Stimulated activated naive CD4-positive, alpha-beta T cell (primary cell): ENCODE data around the gene MAMDC2.

ENCODE experiments used
- DNase-seq, 6 experiments: peaks; one replicate each; lab custom pipeline; 2025; lab: John Stamatoyannopoulos, UW

The MAMDC2 gene, protein sequence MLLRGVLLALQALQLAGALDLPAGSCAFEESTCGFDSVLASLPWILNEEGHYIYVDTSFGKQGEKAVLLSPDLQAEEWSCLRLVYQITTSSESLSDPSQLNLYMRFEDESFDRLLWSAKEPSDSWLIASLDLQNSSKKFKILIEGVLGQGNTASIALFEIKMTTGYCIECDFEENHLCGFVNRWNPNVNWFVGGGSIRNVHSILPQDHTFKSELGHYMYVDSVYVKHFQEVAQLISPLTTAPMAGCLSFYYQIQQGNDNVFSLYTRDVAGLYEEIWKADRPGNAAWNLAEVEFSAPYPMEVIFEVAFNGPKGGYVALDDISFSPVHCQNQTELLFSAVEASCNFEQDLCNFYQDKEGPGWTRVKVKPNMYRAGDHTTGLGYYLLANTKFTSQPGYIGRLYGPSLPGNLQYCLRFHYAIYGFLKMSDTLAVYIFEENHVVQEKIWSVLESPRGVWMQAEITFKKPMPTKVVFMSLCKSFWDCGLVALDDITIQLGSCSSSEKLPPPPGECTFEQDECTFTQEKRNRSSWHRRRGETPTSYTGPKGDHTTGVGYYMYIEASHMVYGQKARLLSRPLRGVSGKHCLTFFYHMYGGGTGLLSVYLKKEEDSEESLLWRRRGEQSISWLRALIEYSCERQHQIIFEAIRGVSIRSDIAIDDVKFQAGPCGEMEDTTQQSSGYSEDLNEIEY

DNA sequence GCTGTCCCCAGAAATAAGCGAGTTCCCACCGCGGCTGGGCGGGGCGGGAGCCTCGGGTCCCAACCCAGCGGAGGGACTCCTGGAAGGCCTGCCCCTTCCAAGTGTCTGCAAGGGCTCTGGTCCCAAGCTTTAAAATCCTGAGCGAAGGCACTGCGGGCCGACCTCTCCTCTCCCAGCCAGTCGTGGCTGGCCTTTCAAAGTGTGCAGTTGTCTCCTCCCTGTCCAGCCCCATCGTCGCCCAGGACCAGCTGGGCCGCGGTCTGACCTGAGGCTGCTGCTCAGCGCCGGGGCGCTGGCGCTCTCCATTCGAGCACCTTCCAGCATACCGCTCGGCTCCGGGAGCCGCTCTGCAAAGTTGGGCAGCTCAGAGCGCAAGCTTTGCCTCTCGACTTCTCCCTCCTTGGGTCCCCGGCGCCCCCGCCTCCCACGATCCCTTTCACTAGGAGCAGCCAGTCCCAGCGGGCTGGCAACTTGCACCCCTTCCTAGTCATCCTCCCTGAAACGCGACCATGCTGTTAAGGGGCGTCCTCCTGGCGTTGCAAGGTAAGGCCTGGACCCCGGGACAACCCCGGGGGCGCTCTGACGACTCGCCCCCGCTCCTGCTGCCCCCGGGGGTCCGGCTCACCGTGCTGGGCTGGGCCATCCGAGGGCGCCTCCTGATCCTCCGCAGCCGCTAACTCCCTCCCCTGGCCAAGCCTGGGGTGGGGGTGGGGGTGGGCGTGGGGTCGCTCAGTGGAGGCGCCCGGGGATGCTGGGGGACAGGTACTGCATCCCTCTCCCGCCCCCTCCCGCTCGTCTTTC lies at the start of gene MAMDC2:
Gene MAMDC2 (plus strand): TSS at position 160 of the 801 bp plus-strand sequence. CDS start 350 bp downstream, at position 510.
- no peak for DNase-seq

DNA sequence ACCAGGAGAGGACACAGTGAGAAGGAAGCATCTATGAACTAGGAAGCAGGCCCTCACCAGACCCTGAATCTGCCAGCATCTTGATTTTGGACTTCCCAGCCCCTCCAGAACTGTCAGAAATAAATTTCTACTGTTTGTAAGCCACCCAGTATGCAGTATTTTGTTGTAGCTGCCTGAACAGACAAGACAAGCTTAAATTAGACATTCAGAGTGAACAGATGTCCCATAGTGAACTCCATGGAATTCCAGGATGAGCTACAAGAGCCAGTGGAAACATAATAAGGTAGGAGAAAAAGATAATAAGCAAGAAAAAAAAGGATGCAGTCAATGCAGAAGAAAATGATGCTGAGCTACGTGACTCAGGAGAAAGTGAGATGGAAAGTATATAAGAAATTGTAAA lies 47.8 kb upstream of the MAMDC2 start:
- DNase-seq, result no peak

DNA sequence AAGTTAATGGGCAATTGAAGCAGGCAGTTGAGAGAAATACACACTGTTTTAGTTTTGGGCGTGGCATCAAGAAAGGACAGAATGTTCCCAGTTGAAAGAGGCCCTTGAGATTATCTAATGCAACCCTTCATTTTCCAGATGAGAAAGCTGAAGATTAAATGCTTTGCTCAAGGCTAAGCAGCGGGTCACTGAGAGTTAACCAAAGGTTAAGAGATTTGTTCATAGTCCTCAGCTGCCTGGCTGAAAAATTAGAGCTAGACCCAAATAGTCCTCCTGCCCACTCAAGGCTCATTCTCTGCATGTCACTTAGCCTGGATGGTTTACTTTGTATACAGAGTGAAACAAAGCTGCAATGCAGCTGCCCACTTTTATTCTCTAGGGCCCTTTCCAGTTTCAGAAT lies 46.7 kb upstream of the MAMDC2 start:
- no peak for DNase-seq

DNA sequence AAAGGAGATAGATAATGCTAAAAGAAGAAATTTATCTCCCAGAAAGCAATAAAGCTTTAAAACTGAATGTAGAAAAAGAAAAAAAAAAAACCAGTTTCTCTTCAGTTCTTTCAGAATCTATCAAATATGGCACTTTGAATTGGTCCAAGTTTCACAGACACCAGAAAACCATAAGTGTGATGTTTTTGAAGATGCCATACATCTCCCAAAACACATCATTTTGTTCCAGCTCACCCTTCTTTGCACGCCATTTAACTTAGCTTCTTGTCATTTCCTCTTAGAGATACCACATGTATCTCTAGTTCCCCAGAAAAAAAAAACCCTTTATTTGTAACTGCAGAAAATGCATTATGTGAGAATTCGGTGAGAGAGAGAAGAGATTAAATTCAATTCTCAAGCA lies 46.1 kb upstream of the MAMDC2 start:
- no peak for DNase-seq

DNA sequence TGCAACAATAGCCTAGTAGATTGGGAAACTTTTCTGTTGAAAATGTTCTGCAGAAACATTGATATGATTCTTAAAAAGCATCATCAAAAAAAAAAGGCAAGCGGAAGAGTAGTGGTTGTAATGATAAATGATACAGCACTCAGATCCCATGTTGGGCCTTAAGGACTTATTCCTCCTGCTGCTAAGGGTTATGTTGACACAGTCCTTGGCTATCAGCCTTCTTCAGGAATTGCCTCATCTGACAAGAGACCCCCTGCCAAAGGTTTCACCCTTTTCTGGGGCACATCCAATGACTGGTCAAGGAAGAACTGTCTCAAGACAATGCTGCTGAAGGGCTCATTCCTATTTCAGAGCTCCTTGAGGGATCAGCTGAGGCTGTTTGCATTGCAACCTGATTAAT lies 44.3 kb upstream of the MAMDC2 start:
- no peak for DNase-seq

DNA sequence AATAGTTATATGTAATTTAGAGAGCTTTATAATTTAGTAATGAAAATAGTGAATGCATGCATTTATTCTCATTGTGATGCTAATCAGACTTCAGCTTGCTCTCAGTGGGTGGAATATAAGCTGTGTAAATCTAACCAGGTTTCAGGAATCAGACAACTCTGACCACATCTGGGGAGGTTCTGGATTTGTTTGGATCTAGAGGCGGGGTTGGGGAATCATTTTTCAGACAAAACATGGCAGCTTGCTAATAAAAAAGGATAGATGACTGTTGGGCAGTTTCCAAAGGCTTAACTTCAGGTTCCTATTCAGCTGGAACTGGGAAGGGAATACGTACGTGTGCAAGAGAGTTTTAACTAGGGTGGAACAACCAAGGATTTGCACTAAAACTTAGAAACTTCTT lies 43.2 kb upstream of the MAMDC2 start:
- no peak for DNase-seq

DNA sequence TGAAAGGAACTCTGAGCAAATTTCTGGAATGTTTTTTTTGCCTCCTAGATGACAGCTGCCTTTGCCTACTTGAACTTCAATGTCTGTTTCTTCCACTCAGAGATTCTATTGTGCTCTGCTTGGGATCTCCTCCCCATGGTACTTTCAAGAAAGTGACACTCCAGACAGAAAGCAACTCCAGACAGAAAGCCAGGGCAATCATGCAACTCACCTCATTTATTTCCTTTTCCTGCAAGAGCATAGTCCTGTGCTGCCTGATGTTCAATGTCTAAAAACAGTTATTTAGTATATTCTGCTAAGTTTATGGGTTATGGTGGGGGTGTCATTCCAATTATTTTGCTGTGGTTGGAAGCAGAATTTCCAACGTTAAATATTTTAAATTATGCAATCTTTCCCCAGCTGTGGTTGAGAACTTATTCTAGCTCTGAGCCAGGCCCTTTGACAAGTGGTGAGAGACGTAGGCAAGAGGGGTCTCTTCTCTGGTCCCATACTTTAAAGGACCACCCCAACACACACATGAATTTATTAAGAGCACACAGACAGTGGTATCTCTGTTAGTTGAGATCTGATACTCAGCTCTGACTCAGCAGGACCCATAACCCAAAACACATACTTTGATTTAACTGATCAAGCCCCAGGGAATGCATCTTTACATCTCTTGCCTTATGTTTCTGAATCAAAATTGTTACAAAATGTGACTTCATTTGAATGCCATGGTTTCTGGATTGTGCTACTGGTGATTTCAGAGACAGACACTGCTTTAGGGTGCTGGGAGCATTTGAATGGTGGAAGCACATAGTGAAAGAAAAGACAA lies 39.5 kb upstream of the MAMDC2 start:
- DNase-seq, result no peak

DNA sequence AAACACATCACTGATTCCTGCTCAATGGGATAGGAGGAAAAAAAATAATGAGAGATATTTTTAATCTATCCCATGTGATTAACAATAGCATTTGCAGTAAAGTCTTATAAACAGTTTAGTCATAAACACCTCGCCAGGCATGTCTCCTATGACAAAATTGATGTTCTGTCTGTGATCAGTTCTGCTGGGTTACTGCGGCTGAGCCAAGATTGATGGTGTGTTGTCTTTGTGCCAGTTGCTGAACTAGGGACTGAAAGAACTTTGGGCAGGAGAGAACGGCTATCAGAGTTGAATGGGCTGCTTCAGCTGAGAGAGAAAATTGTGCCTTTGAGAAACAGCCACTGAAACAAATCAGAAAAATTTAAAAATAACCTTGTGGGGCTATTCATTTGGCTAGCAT lies 37.3 kb upstream of the MAMDC2 start:
- DNase-seq, result no peak

DNA sequence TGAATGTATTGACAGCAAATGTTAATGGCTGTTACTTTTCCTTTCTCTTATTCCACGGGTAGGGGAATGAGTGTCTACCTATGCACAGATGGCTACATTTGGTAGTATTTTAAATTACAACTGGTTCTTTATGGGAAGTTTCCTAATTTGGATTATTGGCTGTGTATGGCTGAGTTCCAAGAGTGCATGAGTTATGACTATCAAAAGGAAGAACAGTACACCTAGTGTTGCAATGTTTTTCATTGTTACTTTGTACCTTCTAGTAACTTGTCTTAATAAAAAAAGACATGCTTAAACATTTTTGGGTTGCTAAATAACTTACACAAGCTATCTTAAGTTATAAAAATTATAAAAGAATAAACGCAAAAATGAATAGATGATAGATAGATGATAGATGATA lies 35.8 kb upstream of the MAMDC2 start:
- DNase-seq, result no peak

DNA sequence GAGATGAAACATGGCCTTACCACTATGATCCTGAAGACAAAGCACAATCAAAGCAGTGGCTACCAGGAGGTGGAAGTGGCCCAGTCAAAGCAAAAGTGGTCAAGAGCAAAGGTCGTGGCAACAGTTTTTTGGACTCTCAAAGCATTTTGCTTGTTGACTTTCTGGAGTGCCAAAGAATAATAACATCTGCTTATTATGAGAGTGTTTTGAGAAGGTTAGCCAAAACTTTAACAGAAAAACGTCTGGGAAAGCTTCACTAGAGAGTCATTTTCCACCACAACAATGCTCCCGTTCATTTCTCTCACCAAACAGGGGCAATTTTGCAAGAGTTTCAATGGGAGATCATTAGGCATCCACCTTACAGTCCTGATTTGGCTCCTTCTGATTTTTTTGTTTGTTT lies 33.6 kb upstream of the MAMDC2 start:
- no peak for DNase-seq

DNA sequence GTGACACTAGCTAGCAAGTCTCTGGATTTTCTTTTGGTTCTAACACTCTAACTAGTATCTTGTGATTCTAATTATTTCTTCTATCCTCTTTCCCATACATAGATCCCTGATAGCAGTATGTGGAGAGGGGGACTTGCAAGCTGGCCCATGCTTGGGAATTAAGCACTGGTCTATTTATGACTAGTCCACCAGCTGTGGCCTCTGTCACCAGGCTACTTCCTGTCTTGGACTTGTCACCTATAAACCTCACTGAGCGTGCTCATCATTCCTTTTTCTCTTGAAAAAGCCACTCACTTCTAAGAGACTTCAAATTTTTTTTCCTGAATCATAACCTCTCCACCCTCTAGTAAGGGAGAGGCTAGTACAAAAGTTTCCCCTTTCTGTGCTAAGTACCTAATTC lies 32.3 kb upstream of the MAMDC2 start:
- DNase-seq, result no peak

DNA sequence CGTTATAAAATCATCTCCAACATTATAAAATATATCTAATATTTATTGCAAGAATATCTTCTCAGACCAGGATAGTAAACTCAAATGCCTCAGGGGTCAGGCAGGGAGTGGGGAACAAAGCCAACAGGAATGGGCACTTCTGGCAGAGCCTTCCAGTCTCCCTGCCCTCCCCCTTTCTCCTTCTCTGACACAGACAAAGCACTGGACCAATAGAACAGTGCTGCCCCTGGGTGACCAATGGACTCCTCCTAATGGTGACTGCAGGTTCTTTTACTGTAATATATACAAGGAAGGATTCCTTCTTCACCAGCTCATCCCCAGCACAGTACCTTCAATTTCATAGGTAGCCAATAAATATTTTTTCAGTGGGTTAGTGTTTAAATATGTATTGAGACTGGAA lies 31.1 kb upstream of the MAMDC2 start:
- DNase-seq, result no peak

DNA sequence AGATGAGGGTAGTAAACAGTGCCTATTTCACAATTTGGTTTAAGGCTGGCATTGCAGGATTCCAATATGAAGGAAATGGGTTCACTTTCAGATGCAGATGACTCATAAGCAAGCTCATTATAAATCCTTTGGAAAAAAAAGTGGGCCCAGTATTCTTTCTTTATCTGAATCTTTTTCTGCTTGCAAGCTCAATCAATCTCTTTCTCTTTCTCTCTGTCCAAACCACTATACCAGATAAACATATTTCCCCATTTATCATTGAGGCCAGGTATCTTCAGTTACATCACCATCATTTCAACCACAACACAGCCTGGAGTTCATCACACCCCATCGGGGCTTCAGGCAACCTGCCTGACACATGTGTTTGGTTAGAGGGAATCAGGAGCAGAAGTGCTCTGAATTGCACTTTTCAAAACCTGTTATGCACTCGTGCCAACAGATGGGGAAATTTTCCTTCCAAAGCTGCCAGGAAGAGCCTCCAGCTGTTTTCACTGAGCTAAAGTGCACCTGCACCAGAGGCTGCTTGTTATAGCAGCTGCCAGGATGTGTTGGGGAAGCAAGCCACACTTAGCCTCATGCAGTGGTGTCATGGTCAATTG lies 30.0 kb upstream of the MAMDC2 start:
- DNase-seq, result no peak

DNA sequence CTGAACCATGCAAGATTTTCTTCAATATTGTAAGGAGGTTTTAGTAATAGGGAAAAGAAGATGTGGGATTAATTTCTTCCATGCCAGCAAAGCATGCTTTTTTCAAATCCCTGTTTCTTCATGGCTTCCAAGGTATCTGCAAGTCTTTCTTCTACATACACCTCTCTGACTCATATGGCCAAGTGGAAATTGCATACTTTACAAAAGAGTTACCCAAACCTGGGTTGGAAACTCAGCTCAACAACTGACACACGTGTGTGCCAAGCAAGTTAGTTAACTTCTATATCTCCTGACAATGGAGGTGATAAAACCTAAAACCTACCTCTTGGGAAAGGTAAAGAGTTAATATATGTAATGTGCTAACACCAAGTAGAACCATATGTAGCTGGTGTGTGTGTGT lies 28.5 kb upstream of the MAMDC2 start:
- DNase-seq, result no peak

DNA sequence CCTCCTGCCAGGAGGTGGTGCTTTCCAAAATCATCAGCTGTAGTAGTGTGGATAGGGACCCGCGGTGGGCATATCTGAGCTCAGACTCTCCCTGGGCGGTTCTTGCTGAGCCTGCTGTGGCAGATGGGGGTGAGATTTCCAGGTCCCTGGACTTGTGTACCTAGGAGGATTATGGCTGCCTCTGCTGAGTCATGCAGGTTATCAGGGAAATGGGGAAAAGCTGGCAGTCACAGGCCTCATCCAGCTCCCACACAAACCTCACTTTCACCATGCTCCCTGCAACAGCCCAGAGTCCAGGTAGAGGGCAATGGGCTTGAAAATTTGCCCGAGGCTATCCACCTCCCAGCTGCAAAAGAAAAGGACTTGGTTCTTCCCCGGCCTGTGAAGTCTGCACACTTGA lies 23.4 kb upstream of the MAMDC2 start:
- no peak for DNase-seq

DNA sequence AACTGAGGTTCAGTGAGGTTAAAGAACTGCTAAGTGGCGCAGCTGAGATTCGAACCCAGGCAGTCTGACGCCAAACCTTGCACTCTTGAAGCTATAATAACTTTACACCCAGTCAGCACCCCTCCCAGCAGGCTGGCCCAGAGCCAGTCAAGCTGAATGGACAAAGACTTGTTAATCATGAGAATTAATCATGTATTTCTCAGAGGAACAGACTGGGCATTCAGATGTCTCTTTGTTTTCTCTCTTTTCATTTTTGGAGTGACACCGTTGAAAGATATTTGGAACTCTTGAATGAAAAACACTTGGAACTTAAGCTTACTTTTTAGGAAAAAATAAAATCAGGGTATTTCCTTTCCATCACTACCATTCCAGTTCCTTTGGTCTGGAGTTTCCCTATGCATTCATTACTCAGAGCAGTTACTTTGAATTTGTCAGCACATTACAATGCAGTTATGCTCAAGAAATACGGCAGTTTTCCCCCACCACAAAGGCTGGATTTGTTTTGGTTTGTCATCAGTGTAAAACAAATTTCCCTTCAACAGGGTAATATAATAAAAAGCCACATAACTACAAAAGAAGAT lies 22.6 kb upstream of the MAMDC2 start:
- no peak for DNase-seq

DNA sequence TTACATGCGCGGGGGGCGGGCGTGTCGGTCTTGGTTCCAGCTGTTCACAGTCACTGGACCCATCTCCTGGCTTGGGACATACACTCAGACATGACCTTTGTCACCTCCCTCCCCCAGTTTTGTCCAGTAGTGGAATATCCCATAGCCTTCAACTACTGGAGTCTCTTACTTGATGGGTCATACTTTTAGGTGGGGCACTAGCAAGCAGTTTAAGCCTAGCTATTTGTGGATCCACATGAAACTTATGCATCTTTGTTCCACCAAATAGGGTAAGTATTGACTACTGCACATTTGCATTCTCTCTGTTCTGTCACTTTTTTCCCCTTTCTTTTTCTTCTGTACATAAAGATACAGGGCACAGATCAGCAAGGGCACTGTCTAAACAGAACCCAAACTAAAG lies 15.4 kb upstream of the MAMDC2 start:
- no peak for DNase-seq

DNA sequence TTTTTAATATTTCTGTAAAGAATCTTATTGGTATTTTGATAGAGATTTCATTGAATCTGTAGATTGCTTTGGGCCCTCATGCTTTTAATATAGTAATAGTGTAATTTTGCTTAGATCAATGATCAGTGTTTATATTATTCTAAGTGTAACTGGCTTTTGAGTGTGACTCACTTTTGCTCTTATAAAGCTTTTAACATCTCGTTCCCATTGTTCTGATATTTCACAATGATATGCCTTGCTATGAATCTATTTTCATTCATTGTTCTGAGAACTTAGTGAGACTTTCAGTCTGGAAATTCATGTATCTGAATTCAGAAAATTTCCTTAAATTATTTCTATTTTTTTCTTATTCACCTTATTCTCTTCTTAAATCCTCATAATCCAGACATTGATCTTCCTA lies 13.5 kb upstream of the MAMDC2 start:
- DNase-seq, result no peak

DNA sequence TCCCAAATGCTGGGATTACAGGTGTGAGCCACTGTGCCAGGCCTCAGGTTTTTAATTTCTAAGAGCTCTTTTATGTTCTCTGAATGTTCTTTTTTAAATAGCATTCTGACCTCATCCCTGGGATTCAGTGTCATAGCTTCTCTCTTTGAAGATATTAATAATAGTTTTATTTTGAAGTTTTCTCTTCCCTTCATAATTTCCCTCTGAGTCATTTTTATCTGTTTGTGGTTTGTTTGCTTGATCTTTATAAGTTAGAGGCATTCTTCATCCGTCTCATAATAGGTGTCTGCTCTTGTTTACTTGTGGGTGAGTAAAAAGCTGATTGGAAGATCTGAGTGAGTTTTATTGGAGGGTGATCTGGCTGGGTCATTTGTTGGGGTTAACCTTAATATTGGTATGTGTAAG lies 12.5 kb upstream of the MAMDC2 start:
- DNase-seq, result no peak

DNA sequence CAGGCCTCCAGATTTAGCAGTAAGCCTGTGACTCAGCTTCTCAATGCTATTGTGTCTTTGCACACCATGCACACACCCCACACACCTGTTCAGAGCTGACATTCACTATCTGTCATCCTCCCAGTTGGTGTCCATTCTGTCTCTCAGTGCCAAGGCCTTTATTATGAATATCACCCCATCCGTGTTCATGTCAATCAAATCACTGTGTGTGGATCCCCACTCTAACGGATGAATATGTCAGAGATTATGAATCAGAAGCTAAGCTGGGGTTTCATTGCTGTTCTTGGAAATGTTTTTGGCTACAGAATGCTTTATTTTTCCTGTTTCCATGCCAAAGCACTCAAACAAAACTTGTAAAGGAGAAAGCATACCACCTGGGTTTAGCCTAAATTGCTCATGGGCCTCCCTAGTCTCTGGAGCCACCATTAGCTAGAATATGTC lies 9.4 kb upstream of the MAMDC2 start:
- DNase-seq, result no peak

DNA sequence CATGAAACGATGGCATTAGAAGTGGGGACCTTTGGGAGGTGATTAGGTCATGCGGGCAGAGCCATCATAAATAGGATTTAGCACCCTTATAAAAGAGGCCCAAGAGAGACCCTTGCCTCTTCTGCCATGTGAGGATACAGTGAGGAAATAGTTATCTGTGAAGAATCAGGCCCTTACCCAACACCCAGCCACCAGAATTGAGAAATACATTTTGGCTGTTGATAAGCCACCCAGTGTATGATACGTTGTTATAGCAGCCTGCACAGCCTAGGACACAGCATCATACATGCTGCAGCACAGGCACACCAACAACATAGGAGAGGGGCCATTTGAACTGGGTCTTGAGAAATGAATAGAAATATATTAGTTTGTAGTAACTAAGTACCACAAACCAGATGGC lies 8.0 kb upstream of the MAMDC2 start:
- DNase-seq, result no peak
